Adrenal gland (tissue), 5 donors: ENCODE results near the gene METTL27.
"Not testable (repeated sequence)": the region's sequence is repeated elsewhere in the genome, so short reads cannot be mapped to it uniquely, and the experiment has no call there.

Source experiments
- CTCF ChIP-seq, 6 experiments: fragments of 450-650 bp in 4 of 6; fragments of 200-600 bp in 2 of 6; sonication (generic) in 1 of 6; IDR thresholded peaks; 1 replicate in 5 of 6; 2 replicates in 1 of 6; pipeline versions ENCODE4 v1.5.1 to v1.8.0; 2016 to 2021; ENCODE audit warnings: antibody characterized with exemption in 6 of 6, mild to moderate bottlenecking in 2 of 6, moderate library complexity in 1 of 6
- POLR2A ChIP-seq, 2 donors: fragments of 450-650 bp; IDR thresholded peaks; one replicate each; pipeline ENCODE4 v1.6.1; 2017; ENCODE audit warnings: antibody characterized with exemption in 2 of 2, mild to moderate bottlenecking in 2 of 2, moderate library complexity in 1 of 2
- donor health status: DM: no; HTN: no; CAD: no.

- TF ChIP-seq CTCF, POLR2A (IDR thresholded peaks at IDR 0.05): not testable (repeated sequence)
These were observed 45.7 kb downstream of the METTL27 start for GRCh38 chr7:73796656-73797055.
